ENCODE measurements around the gene PAK4.
"Not testable (repeated sequence)": the region's sequence is repeated elsewhere in the genome, so short reads cannot be mapped to it uniquely, and the experiment has no call there.

Gene PAK4

DNA sequence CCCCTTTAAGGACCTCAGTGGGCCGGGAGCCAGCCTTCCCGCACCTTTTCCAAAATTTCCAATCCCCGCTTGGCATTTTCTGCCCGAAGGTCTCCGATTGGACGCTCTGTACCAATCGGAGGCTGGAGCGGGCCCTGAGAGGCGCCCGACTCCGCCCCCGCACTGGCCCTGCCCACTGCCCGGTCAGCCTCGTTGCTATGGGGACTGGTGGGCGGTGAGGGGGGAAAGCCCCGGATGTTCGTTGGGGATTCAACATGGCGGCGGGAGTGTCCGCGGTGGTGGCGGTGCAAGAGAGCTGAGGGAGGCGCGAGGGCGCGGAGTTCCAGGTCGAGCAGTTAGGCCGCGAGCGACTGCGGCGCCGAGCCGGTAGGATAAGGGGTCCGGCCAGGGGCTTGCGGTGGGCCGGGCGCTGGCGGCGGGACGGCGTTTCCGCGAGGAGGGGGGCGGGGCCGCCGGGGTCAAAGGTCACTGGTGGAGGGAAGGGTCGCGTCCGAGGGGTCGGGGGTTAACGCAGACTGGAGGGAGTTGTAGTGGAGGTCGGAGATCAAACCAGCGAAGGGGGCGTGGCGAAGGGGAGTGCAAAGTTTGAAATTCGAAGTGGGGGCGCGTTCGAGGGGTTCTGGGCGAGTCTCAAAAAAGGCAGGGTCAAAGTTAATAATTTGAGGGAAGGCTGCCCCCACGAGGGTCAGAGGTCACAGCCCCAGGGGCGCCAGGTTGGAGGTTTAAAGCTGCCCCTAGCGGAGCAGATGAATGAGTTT, at the start of gene PAK4:
PAK4 (plus strand) TSS at position 233 of the 758 bp plus-strand sequence. CDS start 43,768 bp downstream, outside the sequence.
- peak; percentile 95 to 96 for DNase-seq

DNA sequence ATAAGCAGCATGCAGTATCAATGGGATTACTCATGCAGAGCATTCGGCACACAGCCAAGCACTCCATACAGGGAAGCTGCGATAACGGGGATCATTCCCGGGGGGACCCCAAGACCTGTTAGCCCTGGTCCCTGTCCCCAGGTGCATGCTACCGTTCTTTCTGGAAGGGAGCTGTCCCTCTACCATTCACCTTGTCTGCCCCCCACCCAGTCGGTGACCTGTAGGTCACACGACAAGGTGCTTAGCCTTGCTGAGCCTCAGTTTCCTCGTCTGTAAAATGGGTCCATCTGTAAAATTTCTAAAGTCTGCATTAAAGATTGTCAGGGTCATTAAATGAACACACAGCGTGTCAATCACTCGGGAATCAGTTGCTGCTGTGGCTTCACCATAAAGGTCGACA, 48.3 kb upstream of the PAK4 start:
- DNase-seq = no peak

DNA sequence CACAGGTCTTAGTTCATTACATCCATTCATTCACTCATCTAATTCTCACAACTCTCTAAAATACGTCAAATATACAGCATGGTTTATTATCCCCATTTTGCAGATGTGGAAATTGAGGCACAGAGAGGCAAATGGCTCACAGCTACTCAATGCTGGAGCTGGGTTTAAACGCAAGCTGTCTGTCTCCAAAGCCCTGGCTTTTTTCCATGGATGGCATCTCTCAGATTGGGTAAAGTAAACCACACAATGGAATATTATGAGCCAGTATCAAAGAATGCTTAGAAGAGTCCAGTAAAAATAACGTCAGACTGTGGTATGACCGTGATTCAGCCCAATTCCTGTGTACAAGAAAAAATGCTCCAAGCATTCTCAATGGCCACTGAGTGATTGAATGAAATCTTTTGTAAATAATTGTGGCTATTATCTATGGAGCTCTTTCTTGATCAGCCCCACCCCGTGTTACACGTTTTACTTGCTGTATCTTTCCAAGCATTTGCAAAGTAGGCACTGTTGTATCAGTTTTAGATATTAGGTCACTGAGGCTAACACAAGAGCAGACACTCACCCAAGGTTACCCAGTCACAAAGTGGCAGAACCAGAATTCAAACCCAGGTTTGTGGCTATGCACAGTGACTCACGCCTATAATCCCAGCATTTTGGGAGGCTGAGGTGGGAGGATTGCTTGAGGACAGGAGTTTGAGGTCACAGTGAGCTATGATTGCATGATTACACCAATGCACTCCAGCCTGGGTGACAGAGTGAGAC, 47.0 kb upstream of the PAK4 start:
- no peak for DNase-seq

DNA sequence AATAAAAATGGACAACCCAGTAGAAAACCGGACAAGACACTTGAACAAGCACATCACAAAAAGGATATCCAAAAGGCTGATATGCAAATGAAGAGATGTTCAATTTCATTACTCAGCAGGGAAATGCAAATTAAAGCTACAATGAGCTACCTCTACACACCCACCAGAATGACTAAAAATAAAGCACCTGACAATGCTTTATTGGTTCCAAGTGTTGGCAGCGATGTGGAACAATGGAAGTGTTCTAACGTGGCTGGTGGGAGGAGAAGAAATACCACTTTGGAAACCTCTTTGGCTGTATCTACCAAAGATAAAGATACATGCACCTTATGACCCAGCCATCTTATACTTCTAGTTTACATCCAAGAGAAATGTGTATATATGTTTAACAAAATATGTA, 45.2 kb upstream of the PAK4 start:
- DNase-seq = no peak

DNA sequence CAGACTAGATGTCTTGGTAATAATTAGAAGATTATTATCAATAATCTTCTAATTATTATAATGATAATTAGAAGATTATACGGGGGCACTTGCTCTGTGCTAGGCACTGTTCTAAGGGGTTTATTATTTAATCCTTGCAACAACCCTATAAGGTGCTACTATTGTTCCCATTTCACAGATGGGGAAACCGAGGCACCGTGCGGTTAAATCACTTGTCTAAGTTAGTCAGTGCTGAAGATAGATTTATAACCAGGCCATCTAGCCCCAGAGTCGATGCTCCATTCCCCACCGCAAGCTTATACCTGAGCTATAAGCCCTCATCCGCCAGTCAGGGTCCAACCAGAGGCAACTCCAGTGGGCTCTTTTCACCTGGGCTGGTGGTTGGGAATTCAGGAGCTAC, 43.4 kb upstream of the PAK4 start:
- no peak for DNase-seq

DNA sequence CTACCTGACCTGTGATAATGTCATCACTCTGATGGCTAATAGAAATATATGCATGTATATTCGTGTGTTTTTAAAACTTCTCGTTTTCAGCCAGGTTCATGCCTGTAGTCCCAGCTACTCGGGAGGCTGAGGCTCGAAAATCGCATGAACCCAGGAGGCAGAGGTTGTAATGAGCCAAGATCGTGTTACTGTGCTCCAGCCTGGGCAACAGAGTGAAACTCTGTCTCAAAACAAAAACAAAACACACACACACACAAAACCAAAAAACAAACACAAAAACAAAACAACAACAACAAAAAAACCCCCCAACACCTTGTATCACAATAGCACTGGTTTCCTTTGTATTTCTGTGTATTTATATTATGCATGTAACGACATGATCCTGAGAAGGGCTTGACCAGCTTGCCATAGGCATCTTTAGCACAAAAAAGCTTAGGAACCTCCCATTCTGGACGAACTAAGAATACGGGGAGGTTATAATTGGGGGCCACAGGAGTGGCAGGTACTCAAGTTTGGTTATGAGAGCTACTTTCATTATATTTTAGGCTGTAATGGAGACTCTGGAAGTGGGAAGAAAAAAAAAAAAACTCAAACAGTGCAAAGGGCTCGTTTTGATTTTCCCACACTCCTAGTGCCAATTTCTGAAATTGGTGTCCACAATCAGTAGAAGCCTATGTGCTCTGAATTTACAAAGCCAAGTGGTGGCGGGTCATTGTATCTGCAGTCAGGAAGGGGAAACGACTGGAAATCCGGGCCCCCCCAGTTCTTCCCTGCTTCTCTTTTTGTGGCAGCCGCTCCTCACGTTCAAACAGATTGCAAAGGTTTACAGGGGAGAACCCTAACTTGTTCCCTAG, 42.6 kb upstream of the PAK4 start:
- DNase-seq = no peak

DNA sequence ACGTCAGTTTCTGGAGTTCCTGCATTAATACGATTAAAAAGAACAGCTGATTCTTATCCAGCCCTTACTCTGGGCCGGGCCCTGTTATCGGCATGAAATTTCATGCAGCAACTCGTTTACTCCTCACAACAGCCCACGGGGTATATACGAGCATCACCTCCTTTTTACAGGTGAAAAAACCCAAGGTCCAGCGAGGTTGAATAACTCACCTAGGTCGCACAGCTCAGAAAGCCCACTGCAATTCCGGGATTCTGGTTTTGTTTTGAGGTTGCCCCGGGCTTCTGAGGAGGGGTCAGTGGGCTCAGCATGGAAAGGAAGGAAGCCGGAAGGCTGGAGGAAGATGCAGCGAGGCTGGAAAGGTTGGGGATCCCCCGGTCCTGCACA, 42.0 kb upstream of the PAK4 start:
- no peak for DNase-seq

DNA sequence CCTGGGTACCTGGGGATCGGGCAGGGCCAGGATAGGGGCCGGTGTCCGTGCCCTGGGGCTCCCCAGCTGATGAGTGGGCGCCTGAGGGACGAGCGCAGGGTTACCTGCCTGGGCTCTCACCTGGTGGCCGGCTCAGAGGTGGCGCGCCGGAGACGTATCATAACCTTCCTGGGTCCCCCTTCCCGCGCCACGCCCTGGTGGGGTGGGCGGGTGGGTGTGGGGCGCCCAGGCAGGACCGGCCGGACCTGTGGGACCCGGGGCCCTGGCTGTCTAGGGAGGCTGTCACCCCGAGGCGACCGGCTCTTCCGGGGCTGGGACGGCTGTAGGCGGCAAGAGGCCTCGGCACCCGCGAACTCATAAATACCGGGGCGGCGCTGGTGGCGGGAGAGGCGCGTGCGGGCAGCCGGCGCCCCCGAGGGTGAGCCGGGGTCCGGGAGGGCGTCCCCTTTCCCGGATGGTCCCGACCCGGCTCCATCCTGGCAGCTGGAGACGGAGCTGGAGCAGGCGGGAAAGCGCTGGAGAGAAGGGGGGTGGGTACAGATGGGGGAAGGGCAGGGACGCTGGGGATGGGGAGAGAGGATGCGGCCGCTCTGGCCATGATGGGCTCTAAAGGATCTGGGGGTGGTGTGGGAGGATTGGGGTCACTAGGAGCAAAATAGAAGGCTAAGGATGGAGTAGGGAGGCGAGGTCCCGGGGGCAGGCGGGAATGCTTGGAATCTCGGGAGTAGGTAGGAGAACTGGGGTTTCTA, 41.4 kb upstream of the PAK4 start, which contains the start of gene ACP7:
ACP7 (plus strand) TSS at position 386 of the 749 bp plus-strand sequence. CDS start 902 bp downstream, outside the sequence.
- peak; percentile 20 to 22 for DNase-seq

DNA sequence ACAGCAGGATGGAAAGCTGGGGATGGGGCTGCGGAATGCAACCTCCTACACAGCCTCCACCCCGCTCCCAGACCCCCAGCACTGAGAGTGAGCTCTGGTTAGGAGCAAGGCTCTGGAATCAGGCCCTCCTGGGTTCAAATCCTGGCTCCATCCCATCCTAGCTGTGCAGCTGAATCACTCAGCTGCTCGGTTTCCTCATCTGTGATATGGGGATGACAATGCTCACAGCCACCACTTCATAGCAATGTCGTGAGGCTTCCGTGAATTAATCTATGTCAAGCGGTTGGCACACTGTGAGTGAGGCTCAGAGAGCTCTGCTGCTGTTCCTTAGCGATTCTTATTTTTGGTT, 40.9 kb upstream of the PAK4 start:
- no peak for DNase-seq

DNA sequence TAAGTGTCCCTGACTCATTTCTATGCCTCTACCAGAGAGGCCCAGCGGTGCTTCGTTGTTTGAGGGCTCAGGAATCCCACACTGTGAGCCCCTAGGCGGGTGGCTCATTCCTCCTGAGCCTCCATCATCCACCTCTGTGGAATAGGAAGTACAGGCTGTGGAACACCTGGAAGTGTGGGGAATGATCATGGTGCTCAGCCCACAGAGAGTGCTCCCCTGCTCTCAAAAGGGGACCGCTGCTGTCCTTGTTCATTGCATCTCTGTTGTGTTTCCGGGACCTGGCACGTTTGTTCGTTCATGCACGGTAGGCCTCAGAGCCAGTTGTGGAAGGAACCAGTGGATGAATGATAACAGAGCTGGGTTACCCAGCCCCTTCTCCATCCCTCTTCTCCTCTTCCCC, 40.2 kb upstream of the PAK4 start:
- DNase-seq = no peak

DNA sequence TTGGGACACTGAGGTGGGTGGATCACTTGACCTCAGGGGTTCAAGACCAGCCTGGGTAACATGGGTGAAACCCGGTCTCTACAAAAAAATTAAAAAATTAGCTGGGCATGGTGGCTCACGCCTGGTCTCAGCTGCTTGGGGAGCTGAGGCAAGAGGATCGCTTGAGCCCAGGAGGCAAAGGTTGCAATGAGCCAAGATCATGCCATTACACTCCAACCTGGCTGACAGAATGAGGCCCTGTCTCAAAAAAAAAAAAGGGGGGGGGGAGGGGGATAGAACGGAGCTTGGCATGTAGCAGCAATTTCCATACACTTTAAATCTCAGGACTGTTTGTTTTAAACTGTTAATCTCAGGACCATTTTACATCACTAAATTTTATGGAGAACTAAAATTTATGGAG, 39.2 kb upstream of the PAK4 start:
- DNase-seq = no peak

DNA sequence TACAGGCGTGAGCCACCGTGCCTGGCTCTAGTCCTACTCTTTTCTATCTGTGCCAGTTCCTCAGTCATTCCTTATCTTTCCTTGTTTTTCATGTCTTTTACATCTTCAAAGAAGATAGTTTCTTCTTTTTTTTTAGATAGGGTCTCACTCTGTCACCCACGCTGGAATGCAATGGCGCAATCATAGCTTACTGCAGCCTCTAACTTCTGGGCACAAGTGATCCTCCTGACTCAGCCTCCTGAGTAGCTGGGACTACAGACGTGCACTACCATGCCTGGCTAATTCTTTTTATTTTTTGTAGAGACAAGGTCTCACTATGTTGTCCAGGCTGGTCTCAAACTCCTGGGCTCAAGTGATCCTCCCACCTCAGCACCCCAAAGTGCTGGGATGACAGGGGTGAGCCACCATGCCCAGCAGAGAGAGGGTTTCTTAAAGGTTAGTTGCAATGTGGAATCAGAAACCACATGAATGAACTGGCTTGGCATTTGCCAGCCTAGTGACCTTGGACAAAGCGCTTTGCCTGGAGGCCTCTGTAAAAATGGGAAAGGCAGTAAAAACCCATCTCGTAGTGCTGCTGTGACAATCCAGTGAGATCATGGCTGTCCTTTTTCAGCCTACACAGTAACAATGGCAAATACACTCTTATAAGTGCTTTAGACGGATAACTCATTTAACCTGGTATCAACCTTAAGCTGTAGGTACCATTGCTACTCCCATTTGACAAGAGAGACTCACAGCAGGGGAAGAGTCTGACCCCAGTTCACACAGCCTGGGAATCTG, 37.5 kb upstream of the PAK4 start:
- DNase-seq = no peak

DNA sequence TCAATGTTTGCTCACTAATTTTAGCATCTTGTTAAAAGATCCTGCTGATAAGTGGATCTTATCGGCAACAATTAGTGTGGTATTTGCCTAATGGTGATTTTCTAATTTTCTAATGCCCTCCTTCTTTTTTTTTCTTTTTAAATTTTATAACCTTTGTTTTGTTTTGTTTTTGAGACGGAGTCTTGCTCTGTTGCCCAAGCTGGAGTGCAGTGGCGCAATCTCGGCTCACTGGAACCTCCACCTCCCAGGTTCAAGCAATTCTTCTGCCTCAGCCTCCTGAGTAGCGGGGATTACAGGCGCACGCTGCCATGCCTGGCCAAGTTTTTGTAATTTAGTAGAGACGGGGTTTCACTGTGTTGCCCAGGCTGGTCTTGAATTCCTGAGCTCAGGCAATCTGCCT, 35.6 kb upstream of the PAK4 start:
- not testable (repeated sequence) for DNase-seq

DNA sequence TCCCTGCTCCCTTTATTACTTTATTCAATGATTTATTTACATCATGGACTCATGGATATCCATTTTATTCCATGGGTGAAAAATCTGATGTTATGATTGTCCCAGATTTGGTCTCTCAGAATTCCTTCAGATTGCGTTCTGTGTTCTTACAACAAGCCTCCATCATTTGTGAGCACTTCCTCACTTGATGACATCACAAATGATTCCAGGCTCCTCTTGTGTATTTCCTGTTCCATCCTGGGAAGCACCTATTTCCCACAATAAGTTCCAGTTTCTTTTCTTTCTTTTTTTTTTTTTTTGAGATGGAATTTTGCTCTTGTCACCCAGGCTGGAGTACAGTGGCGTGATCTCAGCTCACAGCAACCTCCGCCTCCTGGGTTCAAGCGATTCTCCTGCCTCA, 34.7 kb upstream of the PAK4 start:
- no peak for DNase-seq

DNA sequence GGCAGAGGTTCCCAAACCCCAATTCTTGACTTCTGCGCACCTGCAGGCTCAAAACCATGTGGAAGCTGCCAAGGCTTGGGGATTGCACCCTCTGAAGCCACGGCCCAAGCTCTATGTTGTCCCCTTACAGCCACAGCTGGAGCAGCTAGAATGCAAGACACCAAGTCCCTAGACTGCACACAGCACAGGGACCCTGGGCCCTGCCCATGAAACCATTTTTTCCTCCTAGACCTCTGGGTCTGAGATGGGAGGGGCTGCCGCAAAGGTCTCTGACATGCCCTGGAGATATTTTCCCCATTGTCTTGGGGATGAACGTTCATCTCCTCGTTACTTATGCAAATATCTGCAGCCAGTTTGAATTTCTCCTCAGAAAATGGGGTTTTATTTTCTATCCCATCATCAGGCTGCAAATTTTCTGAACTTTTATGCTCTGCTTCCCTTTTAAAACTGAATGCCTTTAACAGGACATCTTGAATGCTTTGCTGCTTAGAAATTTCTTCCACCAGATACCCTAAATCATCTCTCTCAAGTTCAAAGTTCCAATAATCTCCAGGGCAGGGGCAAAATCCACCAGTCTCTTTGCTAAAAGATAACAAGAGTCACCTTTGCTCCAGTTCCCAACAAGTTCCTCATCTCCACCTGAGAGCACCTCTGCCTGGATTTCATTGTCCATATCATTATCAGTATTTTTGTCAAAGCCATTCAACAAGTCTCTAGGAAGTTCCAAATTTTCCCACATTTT, 29.6 kb upstream of the PAK4 start:
- DNase-seq = not testable (repeated sequence)

DNA sequence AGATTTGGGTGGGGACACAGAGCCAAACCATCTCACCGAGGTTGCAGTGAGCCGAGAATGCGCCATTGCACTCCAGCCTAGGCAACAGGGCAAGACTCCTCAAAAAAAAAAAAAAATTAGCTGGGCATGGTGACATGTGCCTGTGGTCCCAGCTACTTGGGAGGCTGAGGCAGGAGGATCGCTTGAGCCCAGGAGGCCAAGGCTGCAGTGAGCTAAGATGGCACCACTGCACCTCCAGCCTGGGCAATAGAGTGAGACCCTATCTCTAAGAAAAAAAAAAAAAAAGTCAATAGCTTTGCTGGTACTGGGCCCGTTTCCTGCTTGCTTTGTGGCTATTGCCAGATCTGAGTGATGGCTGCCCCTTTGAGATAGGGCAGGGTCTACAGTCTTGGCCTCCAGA, 28.3 kb upstream of the PAK4 start:
- no peak for DNase-seq

DNA sequence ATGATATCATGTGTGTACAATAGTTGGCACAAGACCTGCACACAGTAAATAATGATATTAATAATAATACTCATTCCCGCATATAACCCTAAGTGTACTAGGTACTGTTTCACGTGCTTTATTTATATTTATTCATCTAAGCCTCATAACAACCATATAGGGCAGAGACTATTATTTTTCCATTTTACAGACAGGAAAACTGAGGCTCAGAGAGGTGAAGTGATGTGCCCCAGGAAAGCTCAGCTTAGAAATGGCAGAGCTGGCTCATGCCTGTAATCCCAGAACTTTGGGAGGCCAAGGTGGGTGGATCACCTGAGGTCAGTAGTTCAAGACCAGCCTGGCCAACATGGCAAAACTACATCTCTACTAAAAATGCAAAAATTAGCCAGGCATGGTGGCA, 27.9 kb upstream of the PAK4 start:
- DNase-seq = no peak

DNA sequence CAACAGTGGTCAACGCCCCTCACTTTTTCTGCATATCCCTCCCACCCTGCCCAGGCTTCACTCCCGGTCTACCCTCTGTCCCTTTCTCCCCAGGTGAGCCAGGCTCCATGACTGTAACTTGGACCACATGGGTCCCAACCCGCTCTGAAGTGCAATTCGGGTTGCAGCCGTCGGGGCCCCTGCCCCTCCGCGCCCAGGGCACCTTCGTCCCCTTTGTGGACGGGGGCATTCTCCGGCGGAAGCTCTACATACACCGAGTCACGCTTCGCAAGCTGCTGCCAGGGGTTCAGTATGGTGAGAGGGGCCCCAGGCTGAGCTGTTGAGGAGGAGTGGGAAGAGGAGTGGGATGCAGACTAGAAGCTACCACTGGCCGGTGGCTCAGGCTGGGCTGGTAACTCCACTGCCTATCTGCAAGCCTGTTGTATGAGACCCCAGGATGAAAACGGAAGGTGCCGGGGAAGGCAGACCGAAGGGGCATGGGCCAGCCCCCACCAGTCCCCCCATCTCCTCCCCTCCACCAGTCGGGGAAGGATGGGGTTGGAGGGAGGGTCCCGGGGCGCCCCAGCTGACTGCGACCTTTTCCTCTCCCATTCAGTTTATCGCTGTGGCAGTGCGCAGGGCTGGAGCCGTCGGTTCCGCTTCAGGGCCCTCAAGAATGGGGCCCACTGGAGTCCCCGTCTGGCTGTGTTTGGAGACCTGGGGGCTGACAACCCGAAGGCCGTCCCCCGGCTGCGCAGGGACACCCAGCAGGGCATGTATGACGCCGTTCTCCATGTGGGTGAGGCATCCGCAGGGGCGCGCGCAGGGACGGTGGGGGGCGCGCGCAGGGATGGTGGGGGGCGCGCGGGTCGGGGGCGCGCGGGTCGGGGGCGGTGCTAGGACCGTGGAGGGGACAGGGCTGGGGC, 27.0 kb upstream of the PAK4 start:
- DNase-seq = no peak

DNA sequence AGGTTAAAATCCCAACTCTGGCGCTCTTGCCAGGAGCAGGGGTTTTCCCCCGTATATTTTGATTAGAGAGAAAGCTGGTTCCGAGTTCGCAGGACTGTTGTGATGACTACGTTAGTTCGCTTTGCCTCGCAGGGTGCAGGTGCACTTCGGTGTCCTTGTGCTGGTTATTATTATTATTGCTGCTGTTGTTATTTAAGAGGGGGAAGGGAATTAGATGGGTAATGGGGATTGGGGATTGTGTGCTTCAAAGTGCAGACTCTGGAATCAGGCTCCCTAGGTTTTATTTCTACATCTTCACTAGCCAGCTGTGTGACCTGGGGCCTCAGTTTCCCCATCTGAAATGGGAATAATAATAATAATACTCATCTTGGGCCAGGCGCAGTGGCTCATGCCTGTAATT, 26.2 kb upstream of the PAK4 start:
- no peak for DNase-seq
